HepG2 (cell line): ENCODE measurements around the gene VPS9D1. TPM values are rescaled to one million over a fixed set of nuclear protein-coding genes. Genes with fewer than 3 reads are reported as not detected.

Experiments
- ARID2 ChIP-seq: sonication (generic); formaldehyde crosslinking; IDR thresholded peaks from 2 replicates; pipeline ENCODE4 v1.8.1; 2022; ENCODE audit warnings: mild to moderate bottlenecking, missing genetic modification reagents, borderline replicate concordance
- CHCHD3 ChIP-seq: sonication (generic); formaldehyde crosslinking; IDR thresholded peaks from 2 replicates; pipeline ENCODE4 v1.8.0; 2022; ENCODE audit warnings: mild to moderate bottlenecking, missing genetic modification reagents, moderate library complexity
- GLI4 ChIP-seq: sonication (generic); formaldehyde crosslinking; IDR thresholded peaks from 2 replicates; pipeline ENCODE4 v1.5.1; 2020; ENCODE audit warnings: missing genetic modification reagents, mild to moderate bottlenecking, moderate library complexity, borderline replicate concordance
- KDM3A ChIP-seq: IDR thresholded peaks from 2 replicates; pipeline ENCODE4 v1.6.1; 2018; ENCODE audit warnings: low read depth, missing compliant biosample characterization
- KMT2A ChIP-seq: sonication (generic); formaldehyde crosslinking; IDR thresholded peaks from 2 replicates; pipeline ENCODE4 v1.4.0; 2020; ENCODE audit warnings: missing genetic modification reagents
- NBN ChIP-seq: fragments of 450-650 bp; conservative IDR thresholded peaks from 2 replicates; pipeline ENCODE4 v1.6.1; 2017
- NFRKB ChIP-seq: fragments of 450-650 bp; IDR thresholded peaks from 2 replicates; pipeline ENCODE4 v1.6.1; 2017
- POLR2A ChIP-seq, 2 experiments: IDR thresholded peaks; 2 replicates each; pipeline ENCODE4 v1.6.1; 2011; ENCODE audit warnings: low read depth in 2 of 2, low read length in 2 of 2, mild to moderate bottlenecking in 1 of 2, moderate library complexity in 1 of 2; ENCODE audit not compliant: insufficient read depth in 1 of 2
- SMC3 ChIP-seq: IDR thresholded peaks from 2 replicates; pipeline ENCODE4 v1.6.1; 2011; ENCODE audit warnings: low read length, improper control_type of control experiment
- SMYD3 ChIP-seq: sonication (generic); formaldehyde crosslinking; IDR thresholded peaks from 2 replicates; pipeline ENCODE4 v1.8.1; 2023; ENCODE audit warnings: mild to moderate bottlenecking, missing genetic modification reagents
- STAT6 ChIP-seq: sonication (generic); formaldehyde crosslinking; IDR thresholded peaks from 2 replicates; pipeline ENCODE4 v1.4.0; 2020; ENCODE audit warnings: missing genetic modification reagents, mild to moderate bottlenecking, borderline replicate concordance
- TEAD3 ChIP-seq: optimal IDR thresholded peaks from 2 replicates; pipeline ENCODE3; 2016; ENCODE audit warnings: borderline replicate concordance
- THYN1 ChIP-seq: sonication (generic); formaldehyde crosslinking; IDR thresholded peaks from 2 replicates; pipeline ENCODE4 v1.8.1; 2023; ENCODE audit warnings: low read depth, mild to moderate bottlenecking, moderate library complexity, missing genetic modification reagents, borderline replicate concordance
- ZBTB1 ChIP-seq: sonication (generic); formaldehyde crosslinking; IDR thresholded peaks from 2 replicates; pipeline ENCODE4 v1.4.0; 2020; ENCODE audit warnings: missing genetic modification reagents, borderline replicate concordance
- ZNF20 ChIP-seq: sonication (generic); formaldehyde crosslinking; IDR thresholded peaks from 2 replicates; pipeline ENCODE4 v1.4.0; 2020; ENCODE audit warnings: mild to moderate bottlenecking, moderate library complexity, missing genetic modification reagents
- polyA plus RNA-seq, 8 experiments: library from polyadenylated mRNA; depleted of rRNA in 3 of 8; stranded (reverse) in 7 of 8; unstranded in 1 of 8; fragments of >200 nt; fragmentation: Illumina TruSeq in 4 of 8; extraction: Trizol in 4 of 8; gene quantifications; 2 replicates each; pipeline versions ENCODE4 v1.2.1 to v1.2.3, GENCODE V29; 2011 to 2016; ENCODE audit warnings: low read depth in 4 of 8, missing spikeins in 1 of 8, mixed read lengths in 1 of 8; ENCODE audit not compliant: insufficient read depth in 1 of 8
- total RNA-seq, 5 experiments: library from RNA; depleted of rRNA; stranded (reverse); fragments of >200 nt; fragmentation: Illumina TruSeq; extraction: Trizol; gene quantifications; 2 replicates each; pipeline ENCODE4 v1.2.3, GENCODE V29; 2016; ENCODE audit warnings: low read depth in 1 of 5
- TF ChIP-seq, protein P1 (sequence below): sonication (generic); formaldehyde crosslinking; IDR thresholded peaks from 2 replicates; pipeline ENCODE4 v1.4.0; 2020; ENCODE audit warnings: mild to moderate bottlenecking, low read depth, missing genetic modification reagents
- TF ChIP-seq, protein P2 (sequence below): sonication (generic); formaldehyde crosslinking; IDR thresholded peaks from 2 replicates; pipeline ENCODE4 v1.4.0; 2020; ENCODE audit warnings: missing genetic modification reagents
- TF ChIP-seq, protein P3 (sequence below): sonication (generic); formaldehyde crosslinking; conservative IDR thresholded peaks from 2 replicates; pipeline ENCODE4 v1.4.0; 2020; ENCODE audit warnings: missing genetic modification reagents

The VPS9D1 gene
- total and polyA plus RNA-seq, 2 of the 13 experiments (the other 11 are each of a cell fraction or from before 2014, with no cell fraction given), result 10.1 to 13.2 TPM

GRCh38 chr16:89720813-89721545 lies at the start of gene VPS9D1, which contains the start of gene ZNF276 (continued):
- TF ChIP-seq STAT6 (CRISPR knock-in tag), result no peak
- TF ChIP-seq CHCHD3 (CRISPR knock-in tag), result peak; percentile 97
- no peak for TF ChIP-seq THYN1 (CRISPR knock-in tag)
- TF ChIP-seq KMT2A (CRISPR knock-in tag), result peak; percentile 85; the same call in 1 of the 2 replicates
- TF ChIP-seq NFRKB, result no peak
- 0 out of 2 replicates have a peak, but pooled peaks have one; percentile 66 for TF ChIP-seq ZBTB1 (CRISPR knock-in tag)
- 0 out of 2 replicates have a peak, but pooled peaks have one; percentile 4 for TF ChIP-seq ARID2
- TF ChIP-seq, protein P1, sequence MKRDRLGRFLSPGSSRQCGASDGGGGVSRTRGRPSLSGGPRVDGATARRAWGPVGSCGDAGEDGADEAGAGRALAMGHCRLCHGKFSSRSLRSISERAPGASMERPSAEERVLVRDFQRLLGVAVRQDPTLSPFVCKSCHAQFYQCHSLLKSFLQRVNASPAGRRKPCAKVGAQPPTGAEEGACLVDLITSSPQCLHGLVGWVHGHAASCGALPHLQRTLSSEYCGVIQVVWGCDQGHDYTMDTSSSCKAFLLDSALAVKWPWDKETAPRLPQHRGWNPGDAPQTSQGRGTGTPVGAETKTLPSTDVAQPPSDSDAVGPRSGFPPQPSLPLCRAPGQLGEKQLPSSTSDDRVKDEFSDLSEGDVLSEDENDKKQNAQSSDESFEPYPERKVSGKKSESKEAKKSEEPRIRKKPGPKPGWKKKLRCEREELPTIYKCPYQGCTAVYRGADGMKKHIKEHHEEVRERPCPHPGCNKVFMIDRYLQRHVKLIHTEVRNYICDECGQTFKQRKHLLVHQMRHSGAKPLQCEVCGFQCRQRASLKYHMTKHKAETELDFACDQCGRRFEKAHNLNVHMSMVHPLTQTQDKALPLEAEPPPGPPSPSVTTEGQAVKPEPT, result peak; percentile 96
- TF ChIP-seq, protein P2, sequence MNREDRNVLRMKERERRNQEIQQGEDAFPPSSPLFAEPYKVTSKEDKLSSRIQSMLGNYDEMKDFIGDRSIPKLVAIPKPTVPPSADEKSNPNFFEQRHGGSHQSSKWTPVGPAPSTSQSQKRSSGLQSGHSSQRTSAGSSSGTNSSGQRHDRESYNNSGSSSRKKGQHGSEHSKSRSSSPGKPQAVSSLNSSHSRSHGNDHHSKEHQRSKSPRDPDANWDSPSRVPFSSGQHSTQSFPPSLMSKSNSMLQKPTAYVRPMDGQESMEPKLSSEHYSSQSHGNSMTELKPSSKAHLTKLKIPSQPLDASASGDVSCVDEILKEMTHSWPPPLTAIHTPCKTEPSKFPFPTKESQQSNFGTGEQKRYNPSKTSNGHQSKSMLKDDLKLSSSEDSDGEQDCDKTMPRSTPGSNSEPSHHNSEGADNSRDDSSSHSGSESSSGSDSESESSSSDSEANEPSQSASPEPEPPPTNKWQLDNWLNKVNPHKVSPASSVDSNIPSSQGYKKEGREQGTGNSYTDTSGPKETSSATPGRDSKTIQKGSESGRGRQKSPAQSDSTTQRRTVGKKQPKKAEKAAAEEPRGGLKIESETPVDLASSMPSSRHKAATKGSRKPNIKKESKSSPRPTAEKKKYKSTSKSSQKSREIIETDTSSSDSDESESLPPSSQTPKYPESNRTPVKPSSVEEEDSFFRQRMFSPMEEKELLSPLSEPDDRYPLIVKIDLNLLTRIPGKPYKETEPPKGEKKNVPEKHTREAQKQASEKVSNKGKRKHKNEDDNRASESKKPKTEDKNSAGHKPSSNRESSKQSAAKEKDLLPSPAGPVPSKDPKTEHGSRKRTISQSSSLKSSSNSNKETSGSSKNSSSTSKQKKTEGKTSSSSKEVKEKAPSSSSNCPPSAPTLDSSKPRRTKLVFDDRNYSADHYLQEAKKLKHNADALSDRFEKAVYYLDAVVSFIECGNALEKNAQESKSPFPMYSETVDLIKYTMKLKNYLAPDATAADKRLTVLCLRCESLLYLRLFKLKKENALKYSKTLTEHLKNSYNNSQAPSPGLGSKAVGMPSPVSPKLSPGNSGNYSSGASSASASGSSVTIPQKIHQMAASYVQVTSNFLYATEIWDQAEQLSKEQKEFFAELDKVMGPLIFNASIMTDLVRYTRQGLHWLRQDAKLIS, result 0 out of 2 replicates have a peak, but pooled peaks have one; percentile 61
- TF ChIP-seq, protein P3, sequence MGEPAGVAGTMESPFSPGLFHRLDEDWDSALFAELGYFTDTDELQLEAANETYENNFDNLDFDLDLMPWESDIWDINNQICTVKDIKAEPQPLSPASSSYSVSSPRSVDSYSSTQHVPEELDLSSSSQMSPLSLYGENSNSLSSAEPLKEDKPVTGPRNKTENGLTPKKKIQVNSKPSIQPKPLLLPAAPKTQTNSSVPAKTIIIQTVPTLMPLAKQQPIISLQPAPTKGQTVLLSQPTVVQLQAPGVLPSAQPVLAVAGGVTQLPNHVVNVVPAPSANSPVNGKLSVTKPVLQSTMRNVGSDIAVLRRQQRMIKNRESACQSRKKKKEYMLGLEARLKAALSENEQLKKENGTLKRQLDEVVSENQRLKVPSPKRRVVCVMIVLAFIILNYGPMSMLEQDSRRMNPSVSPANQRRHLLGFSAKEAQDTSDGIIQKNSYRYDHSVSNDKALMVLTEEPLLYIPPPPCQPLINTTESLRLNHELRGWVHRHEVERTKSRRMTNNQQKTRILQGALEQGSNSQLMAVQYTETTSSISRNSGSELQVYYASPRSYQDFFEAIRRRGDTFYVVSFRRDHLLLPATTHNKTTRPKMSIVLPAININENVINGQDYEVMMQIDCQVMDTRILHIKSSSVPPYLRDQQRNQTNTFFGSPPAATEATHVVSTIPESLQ, result peak; percentile 92; the same call in 1 of the 2 replicates
- TF ChIP-seq ZNF20, result no peak
- no peak for TF ChIP-seq TEAD3 (CRISPR knock-in tag)
- no peak for TF ChIP-seq NBN
- TF ChIP-seq GLI4, result peak; percentile 82; the same call in 1 of the 2 replicates
- no peak for TF ChIP-seq SMC3
- peak; percentile 86 for TF ChIP-seq KDM3A (CRISPR knock-in tag)
- TF ChIP-seq SMYD3 (CRISPR knock-in tag), result no peak
- TF ChIP-seq POLR2A (IDR thresholded peaks at IDR 0.05; ENCODE audit: insufficient read depth in 1 of 2, low read depth in 2 of 2, low read length in 2 of 2), result peak; percentile 63 to 78; a peak in 3 of 4 replicates
